Activated T-cell treated with anti-CD3 and anti-CD28 coated beads for 48 hours (primary cell): ENCODE results near the gene FAM177B.

Experiments
- DNase-seq: peaks from one replicate; pipeline ENCODE4 v3.0.0-alpha.2; 2020; ENCODE audit warnings: low read depth

The FAM177B gene

DNA sequence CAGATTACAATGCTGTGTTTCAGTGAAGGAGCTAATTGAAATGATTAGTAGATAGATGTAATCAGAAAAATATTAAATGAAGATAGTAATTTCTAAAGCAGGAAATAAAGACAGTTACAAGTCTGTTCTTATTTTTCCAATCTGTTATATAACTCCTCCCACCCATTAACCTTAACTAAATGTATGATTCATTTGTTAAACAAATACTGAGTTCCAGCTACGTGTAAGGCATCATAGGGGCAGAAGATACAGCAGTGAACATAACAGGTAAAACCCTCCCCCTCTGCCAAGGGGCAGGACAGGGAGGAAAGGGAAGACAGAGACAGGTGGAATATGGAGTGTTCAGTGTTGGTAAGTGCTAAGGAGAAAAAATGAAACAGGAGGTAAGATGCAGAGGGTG is at the start of gene FAM177B:
TSS of gene FAM177B (plus strand) at position 231 of the 400 bp plus-strand sequence. CDS start 9,344 bp downstream, outside the sequence.
- DNase-seq, result no peak

DNA sequence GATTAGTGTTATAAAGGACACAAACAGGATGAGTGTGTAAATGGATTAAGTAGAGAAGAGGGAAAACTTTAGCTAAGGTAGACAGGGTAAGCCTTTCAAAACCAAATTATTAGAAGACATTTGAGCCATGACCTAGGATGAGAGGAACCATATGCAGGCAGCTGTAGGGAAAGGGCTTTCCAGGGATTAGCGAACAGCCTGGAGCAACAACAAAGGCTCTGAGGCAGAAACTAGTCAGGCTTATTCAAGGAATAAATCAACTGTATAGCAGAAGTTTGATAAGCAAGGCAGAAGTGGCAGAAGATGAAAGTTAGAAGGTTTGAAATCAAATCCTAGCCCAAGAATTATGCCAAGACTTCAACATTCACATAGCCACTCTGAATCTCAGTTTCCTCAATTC is 46.0 kb upstream of the FAM177B start:
- no peak for DNase-seq

DNA sequence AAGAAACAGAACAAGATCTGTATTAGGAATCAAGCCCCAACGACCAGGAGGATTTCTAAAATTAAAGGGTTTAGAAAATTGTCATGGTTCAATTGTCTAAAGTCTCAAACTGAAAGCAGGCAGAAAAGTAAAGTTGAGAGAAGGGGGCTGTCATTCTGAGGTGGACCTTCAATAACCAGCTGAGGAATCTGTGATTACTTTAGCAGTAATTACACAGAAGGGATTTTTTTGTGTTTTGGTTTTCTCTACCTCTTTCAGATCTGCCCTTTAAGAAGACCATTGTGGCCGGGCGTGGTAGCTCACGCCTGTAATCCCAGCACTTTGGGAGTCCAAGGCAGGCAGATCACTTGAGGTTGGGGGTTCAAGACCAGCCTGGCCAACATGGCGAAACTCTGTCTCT is 42.1 kb upstream of the FAM177B start:
- DNase-seq, result no peak

DNA sequence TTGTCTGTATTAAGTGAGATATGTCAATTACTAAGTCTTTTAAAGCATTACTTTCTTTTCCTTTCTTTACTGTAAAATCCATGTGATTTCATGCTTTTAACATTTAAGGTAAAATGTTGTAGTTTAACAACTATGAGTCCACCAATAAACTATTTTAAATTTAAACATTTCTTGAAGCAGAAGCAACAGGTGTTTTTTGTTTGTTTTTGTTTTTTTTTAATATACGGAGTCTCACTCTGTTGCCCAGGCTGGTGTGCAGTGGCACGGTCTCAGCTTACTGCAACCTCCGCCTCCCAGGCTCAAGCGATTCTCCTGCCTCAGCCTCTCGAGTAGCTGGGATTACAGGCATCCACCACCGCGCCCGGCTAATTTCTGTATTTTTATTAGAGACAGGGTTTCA is 40.3 kb upstream of the FAM177B start:
- no peak for DNase-seq

DNA sequence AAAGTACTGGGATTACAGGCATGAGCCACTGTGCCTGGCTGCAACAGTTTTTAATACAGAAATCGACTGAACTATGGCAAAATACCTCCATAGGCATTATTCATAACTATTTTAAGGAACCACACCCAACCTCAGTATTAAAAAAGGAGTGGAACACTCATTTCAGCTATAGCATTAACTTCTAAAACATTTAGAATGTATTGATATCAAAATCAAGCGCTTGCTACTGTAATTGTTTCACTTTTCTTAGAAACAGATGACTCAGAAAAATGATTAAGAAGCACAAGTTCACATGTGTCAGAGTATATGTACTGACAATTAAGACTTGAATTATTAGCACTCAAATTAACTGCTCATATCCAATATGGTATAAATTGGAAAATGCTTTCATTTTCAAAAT is 39.8 kb upstream of the FAM177B start:
- DNase-seq, result no peak

DNA sequence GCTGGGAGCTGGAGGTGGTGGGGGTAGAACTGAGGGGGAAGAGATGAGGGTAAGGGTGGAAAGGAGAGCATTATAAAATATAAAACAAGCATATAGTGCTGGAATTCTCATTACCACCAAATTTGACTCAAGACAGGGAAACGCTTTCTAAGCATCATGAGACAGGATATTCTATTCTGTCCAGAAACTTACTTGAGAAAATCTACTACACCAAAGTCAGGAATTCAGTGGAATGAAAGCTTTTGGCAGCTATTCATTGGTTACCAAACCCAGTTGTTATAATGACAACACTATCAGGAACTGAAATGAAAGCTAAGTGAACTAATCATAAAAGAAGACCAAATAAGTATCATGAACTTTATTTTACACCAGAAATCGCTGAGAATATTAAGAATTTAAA is 39.2 kb upstream of the FAM177B start:
- no peak for DNase-seq

DNA sequence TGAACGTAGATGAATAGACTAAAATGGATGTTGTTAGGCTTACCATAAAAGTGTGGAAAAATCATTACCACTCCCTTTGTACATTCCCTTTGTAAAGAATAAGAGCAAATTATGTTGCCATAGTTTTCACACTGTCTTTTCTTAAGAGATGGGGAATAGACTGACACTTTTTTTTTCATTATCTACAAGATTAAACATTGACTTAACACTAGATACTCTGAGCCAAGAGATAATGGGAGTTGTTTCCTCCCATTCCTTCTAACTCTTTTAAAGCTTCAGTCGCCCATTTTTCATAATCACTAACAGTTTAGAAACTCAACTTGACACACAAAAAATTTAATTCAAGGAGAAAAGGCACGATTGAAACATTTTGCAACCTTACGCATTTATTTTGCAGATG is 34.8 kb upstream of the FAM177B start:
- DNase-seq, result no peak

DNA sequence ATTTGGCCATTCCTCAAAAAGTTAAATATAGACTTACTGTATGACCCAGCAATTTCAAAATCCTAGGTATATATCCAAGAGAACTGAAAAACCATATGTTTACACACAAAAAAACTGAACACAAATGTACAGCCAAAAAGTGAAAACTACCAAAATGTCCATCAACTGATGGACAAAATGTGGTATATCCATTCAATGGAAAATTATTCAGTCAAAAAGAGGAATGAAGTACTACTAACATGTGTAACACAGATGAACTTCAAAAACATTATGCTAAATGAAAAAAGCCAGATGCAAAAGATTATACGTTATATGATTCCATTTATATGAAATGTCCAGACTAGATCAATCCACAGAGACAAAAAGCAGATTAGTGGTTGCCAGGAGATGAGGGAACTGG is 32.7 kb upstream of the FAM177B start:
- DNase-seq, result no peak

DNA sequence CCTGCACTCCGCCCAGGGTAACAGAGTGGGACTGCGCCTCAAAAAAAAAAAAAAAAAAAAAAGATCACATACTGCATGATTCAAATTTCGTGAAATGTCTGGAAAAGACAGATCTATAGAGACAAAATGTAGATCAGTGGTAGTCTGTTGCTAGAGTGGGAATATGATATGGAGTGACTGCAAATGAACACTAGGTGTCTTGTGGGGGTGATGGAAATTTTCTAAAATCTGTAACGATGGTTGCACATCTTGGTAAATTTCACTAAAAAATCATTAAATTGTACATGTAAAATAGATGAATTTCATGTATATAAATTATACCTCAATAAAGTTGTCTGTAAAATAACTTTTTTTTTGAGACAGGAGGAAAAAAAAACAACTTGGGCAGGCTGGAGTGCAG is 30.2 kb upstream of the FAM177B start:
- no peak for DNase-seq

DNA sequence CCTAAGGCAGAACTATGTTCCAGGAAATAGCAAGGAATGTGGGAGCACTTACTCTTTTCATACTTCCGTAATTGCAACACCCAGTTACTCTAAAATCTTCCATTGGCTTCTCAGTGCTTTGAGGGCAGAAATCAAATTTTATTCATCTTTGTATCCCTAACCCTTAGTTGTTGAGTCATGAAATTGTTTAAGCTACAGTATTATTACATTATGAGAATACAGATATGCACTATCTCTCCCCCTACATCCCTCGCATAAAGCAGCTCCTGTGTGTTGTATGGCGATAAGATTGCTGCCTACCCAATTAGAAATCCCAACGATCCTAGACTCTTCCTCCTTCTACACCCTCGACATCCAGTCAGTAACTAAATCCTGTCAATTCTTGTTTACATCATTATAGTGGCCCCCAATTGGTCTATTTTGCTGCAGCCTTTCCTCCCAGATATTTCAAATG is 27.3 kb upstream of the FAM177B start:
- DNase-seq, result no peak

DNA sequence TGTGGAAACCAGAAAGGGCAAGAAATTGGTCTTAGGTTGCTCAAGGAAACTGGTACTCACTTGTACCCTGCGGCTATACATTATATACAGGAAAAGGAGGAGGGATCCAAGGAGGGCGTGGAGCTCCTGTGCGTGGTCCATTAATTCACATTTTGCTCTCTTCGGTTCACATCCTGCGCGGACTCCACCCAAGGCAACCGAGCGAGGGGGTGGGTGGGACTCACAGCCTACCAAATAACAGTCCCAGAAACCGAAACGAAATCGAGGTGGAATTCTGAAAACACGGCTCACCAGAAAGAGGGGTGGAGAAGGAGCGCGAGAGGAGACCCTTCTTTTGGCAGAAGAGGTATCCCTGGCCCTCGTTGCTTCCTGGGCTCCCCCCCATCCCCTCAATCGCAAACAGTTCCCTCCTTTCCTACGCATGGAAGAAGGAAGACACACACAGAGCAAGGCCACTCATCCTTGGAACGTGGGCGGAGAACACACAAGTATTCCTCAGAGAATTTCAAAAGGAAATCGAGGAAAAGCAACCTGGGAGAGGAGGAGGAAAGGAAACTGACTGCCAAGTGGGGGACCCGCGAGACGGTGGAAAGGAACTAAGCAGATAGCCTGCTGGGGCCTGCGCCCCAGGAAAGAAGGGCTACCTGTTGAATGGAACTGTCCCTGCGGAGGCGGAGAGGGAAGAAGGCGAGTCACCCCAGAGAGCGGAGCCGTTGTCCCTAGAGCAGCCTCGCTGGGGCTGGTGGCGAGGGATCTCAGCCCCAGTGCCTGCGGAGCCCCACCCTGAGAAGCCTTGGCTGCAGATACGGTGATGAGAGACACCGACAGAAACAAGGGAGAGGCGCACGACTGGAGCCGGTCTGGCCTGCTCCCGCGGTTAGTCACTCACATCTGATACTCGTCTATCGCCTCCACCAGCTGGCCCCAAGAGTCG is 25.4 kb upstream of the FAM177B start:
- peak; percentile 39 for DNase-seq

DNA sequence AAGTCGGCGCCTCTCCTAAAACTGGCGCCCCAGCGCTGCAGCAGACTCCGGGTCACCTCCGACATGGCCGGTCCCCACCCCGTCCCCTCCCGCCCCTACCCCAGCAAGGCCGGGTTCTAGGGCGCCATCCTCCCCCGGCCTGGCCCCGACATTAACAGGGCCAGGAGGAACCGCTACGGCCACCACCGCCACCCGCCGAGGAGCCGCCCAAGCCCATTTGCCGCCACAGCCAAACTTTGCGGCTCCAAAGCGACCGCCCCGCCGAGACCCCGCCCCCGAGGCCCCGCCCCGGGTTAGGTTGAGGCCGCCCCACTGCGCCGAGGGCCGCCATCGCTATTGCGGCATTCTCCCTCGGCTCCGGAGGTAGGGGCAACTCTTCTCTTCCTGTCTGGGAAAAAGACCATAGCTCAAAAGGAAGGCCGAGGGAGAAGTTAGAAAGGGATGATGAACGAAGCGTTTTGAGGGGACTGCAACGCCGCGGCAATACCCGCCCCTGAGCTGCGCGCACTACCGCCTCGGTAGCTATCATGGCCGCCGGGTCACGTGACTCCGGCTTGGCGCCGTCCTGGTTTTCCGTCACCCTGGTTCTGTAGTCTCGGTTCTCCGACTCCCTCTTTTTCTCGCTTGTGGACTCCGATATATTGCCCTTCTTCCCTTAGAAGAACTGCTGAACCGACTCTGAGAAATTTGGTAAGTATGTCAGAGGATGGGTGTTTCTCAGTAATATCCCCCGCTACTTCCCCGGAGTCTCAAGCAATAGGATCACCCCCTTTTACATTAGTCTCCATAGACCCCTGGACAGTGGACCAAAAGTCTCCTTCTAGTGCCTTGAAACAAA is 24.5 kb upstream of the FAM177B start, which contains the start of the genes AIDA and BROX:
TSS of gene AIDA (minus strand) at position 239 of the 838 bp plus-strand sequence. CDS start at position 65, 174 bp downstream.
TSS of gene BROX (plus strand) at position 312 of the 838 bp plus-strand sequence. CDS start 3,136 bp downstream, outside the sequence.
- DNase-seq, result peak; percentile 93

DNA sequence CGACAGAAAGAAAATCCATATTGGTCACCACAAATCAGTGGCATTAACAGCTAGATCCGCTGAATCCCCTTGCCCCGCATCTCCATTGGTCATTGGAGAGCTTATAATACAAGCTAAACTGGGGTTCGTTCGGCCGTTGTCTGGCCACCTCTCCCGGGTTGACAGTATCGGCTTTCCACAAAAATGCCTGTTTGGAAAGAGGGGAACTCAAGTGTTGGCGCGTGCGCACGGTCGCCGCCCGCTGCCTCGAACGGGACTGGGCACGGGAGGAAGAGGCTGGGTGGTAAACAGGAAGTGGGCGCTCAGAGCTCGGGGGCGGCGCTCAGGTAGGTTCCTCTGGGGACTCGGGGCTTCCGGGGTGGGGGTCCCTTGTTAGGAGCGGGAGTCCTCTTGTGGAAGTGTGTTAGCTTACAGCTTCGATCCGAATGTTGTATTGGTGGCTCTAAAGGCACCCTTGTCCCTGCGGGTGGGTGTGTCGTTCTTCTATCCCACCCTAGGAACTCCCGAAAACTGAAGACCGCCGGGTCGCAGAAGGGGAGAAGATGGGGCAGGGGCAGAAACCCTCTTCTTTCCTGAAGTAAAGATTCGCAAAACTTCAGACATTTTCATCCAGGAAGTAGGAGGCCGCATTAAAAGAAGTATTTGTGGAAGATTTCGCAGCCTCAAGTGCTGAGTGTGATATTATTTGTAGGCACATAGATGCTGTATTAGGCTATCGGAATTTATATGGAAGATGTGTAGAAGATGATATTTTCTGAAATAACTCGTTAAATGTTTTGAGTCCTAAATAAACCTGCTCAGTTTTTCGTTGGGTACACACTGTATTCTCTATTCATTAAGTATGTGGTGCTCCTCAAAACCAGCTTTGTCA is 23.7 kb upstream of the FAM177B start:
- DNase-seq, result peak; percentile 81

DNA sequence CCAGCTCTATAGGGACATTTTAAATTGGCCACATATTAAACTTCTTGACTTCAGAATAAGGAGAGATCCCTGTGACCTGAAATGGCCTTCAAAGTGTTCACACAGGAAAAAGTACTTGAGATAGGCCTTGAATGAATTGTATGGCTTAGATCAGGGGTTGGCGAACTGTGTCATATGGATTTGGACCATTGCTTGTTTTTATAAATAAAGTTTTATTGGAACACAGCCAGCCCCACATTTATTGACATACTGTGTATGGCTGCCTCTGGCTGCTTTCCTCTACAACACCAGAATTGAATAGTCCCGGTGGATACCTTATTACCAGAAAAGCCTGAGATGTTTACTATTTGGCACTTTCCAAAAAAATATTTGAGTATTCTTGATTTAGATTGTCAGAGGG is 20.6 kb upstream of the FAM177B start:
- DNase-seq, result no peak

DNA sequence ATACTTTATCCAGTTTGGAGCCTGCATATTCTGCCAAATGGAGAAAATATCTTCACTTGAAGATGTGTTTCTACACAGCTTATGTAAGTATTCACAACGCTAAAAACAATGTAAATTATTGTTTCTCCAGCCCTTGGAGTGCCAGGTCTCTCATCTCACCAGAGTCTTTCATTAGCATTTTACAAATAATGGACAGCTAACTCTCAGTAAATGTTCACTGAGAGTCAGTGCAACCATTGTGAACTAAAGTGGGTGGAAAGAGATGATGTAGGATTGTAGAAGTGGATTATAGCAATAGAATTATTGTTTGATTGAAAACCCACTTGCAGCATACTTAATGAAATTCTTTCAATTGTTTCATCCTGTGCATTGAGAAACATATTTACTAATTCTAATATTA is 8.3 kb upstream of the FAM177B start:
- no peak for DNase-seq

DNA sequence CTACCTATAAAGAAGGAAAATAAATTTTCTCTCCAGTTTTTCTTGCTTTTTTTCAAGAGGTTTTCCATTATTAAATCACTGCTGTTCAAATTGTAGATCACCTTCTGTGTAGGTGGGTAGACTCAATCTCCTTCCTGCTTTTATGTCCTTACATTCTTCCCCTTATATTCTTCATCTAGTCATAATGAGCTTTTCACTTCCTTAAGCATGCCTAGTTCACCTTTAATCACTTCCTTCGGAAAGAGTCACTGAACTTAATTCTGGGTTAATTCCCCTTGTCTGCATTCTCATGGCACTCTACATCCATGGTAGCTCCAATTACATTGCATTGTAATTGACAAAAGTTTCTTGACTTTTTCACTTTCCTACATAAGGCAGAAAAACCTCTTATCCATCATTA is 6.1 kb upstream of the FAM177B start:
- no peak for DNase-seq

DNA sequence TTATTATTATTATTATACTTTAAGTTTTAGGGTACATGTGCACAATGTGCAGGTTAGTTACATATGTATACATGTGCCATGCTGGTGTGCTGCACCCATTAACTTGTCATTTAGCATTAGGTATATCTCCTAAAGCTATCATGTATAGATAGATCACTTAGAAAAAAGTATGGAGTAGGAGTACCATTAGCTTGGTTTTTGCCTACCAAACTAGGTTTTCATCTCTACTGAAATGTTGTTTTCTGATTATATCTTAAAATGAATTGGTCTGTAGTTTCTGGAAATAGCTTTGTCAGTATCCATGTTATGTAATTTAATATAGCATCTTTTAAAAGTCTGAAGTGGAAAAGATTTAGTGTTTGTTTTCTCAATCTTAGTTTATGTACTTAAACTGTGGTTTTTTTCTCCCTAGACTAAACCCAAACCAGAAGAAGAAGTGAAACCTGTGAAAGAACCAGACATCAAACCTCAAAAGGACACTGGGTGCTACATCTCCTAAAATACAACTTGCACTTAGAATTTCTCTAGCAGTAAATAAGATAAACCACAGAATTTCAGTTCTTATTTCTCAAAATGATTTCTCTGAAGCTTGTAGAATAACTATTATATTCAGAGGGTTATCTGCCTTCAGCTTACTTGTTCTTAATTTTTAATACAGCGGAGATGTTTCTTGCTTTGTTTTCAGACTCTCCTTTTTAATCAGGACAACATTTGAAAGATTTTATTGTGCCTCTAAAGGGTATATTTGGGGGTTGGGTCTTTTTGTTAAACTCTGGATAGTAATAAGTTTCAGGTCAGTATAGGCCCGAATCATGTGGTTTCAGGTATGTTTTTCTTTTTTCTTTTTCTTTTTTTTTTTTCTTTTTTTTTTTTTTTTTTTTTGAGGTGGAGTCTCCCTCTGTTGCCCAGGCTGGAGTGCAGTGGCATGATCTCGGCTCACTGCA is 4.5 kb upstream of the FAM177B start:
- DNase-seq, result no peak

DNA sequence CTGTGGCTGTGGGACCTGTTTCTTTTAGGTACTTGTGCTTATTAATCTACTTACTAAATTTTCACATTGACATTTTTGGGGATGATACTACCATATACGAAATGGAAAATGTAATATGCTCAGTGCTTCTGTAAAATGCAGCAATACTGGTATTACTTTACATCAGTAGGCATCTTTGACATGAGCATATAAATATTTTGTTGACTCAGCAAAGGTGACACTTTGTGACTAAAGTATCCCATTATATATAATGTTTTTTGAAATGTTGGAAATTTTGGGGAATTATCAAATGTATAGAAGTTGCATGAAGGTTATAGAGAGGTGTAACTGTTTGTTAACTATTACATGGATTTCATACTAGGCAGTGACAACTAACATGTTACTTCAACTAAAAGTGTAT is 2.3 kb upstream of the FAM177B start:
- no peak for DNase-seq

DNA sequence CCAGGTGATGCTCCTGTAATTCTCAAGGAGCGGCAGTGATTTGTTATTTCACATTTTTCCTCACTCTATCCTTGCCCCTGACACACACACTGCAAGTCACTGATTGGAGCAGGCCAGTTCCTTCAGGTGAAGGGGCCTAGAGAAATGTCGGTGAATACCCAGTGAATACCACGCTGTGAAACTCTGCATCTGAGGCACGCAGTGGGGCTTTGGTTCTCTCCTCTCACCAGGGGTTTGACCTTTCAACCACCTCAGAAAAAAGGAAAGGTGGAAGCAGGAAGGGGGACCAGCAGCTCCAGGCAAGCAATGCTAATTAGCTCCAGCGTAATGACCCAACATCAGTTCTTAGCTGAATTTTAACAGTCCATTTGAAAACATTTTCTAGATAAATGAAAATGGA is 532 bp upstream of the FAM177B start:
- no peak for DNase-seq

DNA sequence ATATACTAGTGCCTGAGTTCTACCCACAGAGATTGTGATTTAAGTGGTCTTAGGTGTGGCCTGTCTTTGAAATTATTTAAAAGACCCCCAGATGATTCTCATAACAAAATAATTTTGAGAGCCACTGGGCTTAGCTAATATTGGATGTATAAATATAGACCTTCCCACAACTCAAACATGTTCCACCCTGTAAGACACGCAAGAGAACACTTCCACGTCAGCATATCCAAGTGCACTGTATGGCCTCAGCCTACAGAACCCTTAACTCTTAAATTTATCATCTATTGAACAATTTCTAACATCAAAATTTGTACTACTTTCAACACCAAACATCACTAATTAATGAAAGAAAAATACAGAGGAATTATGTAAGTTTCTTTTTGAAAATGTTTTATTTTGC is 2.5 kb downstream of the FAM177B start:
- DNase-seq, result no peak

DNA sequence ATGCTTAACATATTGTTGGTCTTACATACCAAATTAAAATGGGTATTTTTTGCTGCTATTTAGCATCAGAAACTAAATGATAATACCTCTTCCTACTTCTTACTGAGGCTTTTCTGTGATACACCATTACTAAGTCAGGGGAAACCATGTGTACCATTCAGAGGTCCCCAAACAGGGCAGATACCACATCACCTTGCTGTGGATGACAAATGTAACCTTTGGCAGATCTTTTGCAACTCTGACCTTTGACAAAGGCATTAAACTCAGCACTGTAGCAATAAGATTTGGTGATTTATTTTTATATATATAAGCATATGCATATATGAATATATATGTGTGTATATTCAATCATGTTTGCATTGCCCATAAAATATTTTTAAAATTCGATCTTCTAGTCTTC is 2.9 kb downstream of the FAM177B start:
- no peak for DNase-seq
